HG03521 (cell line): Measurements from ENCODE around the gene GDPD3.

Experiments
- ATAC-seq: cut with Tn5 transposase; IDR thresholded peaks from one replicate; pipeline ENCODE4 v1.9.1; 2021; ENCODE audit warnings: mild to moderate bottlenecking, moderate library complexity; ENCODE audit not compliant: unreplicated experiment

The GDPD3 gene

GRCh38 chr16:30082545-30083090 is 30.7 kb downstream of the GDPD3 start:
- no peak for ATAC-seq

- ATAC-seq, result no peak
Measured at GRCh38 chr16:30079480-30079879, 33.9 kb downstream of the GDPD3 start.

- ATAC-seq, result no peak
Measured at GRCh38 chr16:30078744-30079143, 34.6 kb downstream of the GDPD3 start.

- no peak for ATAC-seq
Measured at GRCh38 chr16:30077656-30078055, 35.7 kb downstream of the GDPD3 start.

- ATAC-seq, result peak; percentile 25
Measured at GRCh38 chr16:30076276-30076791, 37.0 kb downstream of the GDPD3 start.

- ATAC-seq, result peak; percentile 77
Measured at GRCh38 chr16:30075503-30076275, 37.6 kb downstream of the GDPD3 start, which contains the start of gene PPP4C. PPP4C (plus strand) TSS chr16:30075994; CDS start chr16:30076378, 384 bp downstream.

- ATAC-seq, result no peak
Measured at GRCh38 chr16:30070490-30070889, 42.8 kb downstream of the GDPD3 start.

GRCh38 chr16:30069611-30070462 is 43.5 kb downstream of the GDPD3 start:
- ATAC-seq, result no peak

GRCh38 chr16:30068750-30069610 is 44.4 kb downstream of the GDPD3 start:
- no peak for ATAC-seq

GRCh38 chr16:30068333-30068732 is 45.0 kb downstream of the GDPD3 start:
- no peak for ATAC-seq

- no peak for ATAC-seq
Measured at GRCh38 chr16:30067584-30067916, 45.8 kb downstream of the GDPD3 start.

- ATAC-seq, result no peak
Measured at GRCh38 chr16:30066761-30067583, 46.4 kb downstream of the GDPD3 start.

GRCh38 chr16:30065943-30066760 is 47.2 kb downstream of the GDPD3 start:
- ATAC-seq, result no peak

GRCh38 chr16:30065102-30065942 is 48.0 kb downstream of the GDPD3 start, which contains the start of gene ALDOA:
ALDOA (plus strand) TSS chr16:30065760; CDS start chr16:30066898, 1,138 bp downstream.
- ATAC-seq, result peak; percentile 81

- ATAC-seq, result peak; percentile 4
Measured at GRCh38 chr16:30064729-30065101, 48.6 kb downstream of the GDPD3 start.

- no peak for ATAC-seq
Measured at GRCh38 chr16:30063893-30064728, 49.2 kb downstream of the GDPD3 start.

- no peak for ATAC-seq
Measured at GRCh38 chr16:30063278-30063892, 50.0 kb downstream of the GDPD3 start.
